ENCODE data around the gene LRCH1. TPM values are rescaled to one million over a fixed set of nuclear protein-coding genes. Genes with fewer than 3 reads are reported as not detected.

Gene LRCH1
- total and polyA plus RNA-seq, 2 of the 13 experiments (the other 11 are each of a cell fraction or from before 2014, with no cell fraction given) = 4.1 to 12.6 TPM

DNA sequence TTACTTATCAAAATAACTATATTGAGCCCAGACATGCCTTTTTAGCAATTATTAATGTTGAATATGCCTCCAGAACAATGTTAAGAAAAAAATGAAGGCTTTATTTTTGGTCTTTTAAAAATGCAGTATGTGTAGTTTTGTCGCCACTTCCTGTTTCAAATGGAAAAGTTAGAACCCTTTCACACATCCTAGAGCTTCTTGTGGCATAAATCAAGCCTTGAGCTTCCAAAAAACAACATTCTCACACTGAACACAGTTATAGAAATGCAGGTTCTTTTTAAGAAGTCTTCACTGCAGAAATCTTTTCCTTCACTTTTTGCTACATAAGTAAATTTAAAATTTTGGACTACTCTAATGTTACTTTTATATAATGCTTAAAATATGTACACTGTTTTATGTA, 135.3 kb downstream of the LRCH1 start:
- H2AFZ ChIP-seq (ENCODE audit: low read length) = no peak overlapping the region
- peak overlapping the region; percentile 28; the same call in 1 of the 2 replicates for H3K9ac ChIP-seq (ENCODE audit: insufficient read depth, low read depth, low read length)
- DNase-seq (ENCODE audit: low spot score) = no peak
- 97% methylated on average over 1 of the region's 1 CpG for WGBS (ENCODE audit: low lambda C conversion rate)
- peaks cover 1 to 8% of the 10 kb centered on the region in 2 experiments; a peak in 2 of 5 replicates for H3K36me3 ChIP-seq (replicated peaks in 1 of 2; ENCODE audit: control insufficient read depth in 1 of 2, insufficient read depth in 2 of 2, low read length in 2 of 2)
- in situ Hi-C loops (cut with HindIII; ENCODE audit: extremely low pct_ligation_motif_present, low pct_unique_long_range_greater_than_20kb) (loop anchor here (10.0 kb wide), 1 partner anchor 544 kb away; no protein-coding TSS in a partner anchor), intact Hi-C loops (cut with micrococcal nuclease; ENCODE audit: unreplicated experiment) (loop anchor here (10.0 kb wide), 1 partner anchor 134 kb away; the partner anchor contains the start of gene LRCH1)
- ChIA-PET POLR2A (interaction anchor here (1.1 kb wide), 1 partner anchor 23 kb away, joined by 3 read pairs; no protein-coding TSS in a partner anchor), CTCF (ENCODE audit: low intra/inter-chr PET ratio, low total read pairs) (no interaction called here)
- H4K20me1 ChIP-seq (ENCODE audit: insufficient read depth, low read length) = no peaks in the 10 kb centered on the region
- H3K9me3 ChIP-seq (ENCODE audit: low read length) = no peaks in the 10 kb centered on the region
- H3K27me3 ChIP-seq (ENCODE audit: control insufficient read depth in 1 of 2, insufficient read depth in 2 of 2, low read length in 2 of 2) = no peaks in the 10 kb centered on the region
- no peak for ATAC-seq
- no peaks in the 10 kb centered on the region for H3K79me2 ChIP-seq (ENCODE audit: insufficient read depth, low read length)
- BruUV-seq (replicated peaks) = TSS peak; percentile 19
- H3K4me1 ChIP-seq (ENCODE audit: insufficient read depth, low read length) = peaks cover 46% of the 10 kb centered on the region
- FAIRE-seq = no peak
- H3K4me3 ChIP-seq (replicated peaks in 1 of 3; ENCODE audit: insufficient read depth in 1 of 3, low read depth in 2 of 3, low read length in 3 of 3) = no peak overlapping the region
- no peak overlapping the region for H3K4me2 ChIP-seq (ENCODE audit: low read depth, low read length)
- TF ChIP-seq SIN3B (IDR thresholded peaks at IDR 0.05; ENCODE audit: low read length) = no peak
- peak overlapping the region; percentile 55 for H3K27ac ChIP-seq (ENCODE audit: extremely low read length, insufficient read depth, low read length)

DNA sequence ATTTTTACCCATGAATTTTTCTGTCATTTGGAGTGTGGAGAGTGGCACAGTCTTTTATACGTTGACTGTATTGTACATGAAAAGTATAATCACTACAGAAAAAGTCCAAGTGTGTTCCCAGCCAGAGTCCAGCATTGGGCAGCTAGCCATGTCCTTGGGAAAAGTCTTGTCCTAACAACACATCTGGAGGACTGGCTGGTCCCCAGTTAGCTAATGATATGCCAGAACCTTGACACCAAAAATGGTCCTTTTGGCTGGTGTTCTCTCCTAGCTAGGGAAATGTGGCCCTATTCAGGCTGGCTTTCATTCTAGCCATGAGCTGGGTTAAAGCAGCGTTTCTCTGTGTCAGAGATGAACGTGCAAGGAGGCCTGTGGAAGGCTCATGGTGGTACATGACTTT, 145.0 kb downstream of the LRCH1 start:
- no peak overlapping the region for H3K27ac ChIP-seq (ENCODE audit: extremely low read length, insufficient read depth, low read length)
- H3K9me3 ChIP-seq (ENCODE audit: low read length) = no peaks in the 10 kb centered on the region
- BruUV-seq (replicated peaks) = no TSS peak
- H3K36me3 ChIP-seq (replicated peaks in 1 of 2; ENCODE audit: control insufficient read depth in 1 of 2, insufficient read depth in 2 of 2, low read length in 2 of 2) = peaks cover 12 to 64% of the 10 kb centered on the region in 2 experiments
- no peak for FAIRE-seq
- no peaks in the 10 kb centered on the region for H3K27me3 ChIP-seq (ENCODE audit: control insufficient read depth in 1 of 2, insufficient read depth in 2 of 2, low read length in 2 of 2)
- DNase-seq (ENCODE audit: low spot score) = no peak
- no peak overlapping the region for H2AFZ ChIP-seq (ENCODE audit: low read length)
- in situ Hi-C loops (cut with HindIII; ENCODE audit: extremely low pct_ligation_motif_present, low pct_unique_long_range_greater_than_20kb) = no loop called here
- ChIA-PET POLR2A (no interaction called here), CTCF (ENCODE audit: low intra/inter-chr PET ratio, low total read pairs) (no interaction called here)
- no peak overlapping the region for H3K9ac ChIP-seq (ENCODE audit: insufficient read depth, low read depth, low read length)
- WGBS (ENCODE audit: low lambda C conversion rate) = 100% methylated on average over 3 of the region's 3 CpGs
- H4K20me1 ChIP-seq (ENCODE audit: insufficient read depth, low read length) = no peaks in the 10 kb centered on the region
- ATAC-seq = no peak
- no peaks in the 10 kb centered on the region for H3K4me1 ChIP-seq (ENCODE audit: insufficient read depth, low read length)
- H3K4me2 ChIP-seq (ENCODE audit: low read depth, low read length) = no peak overlapping the region
- no peak overlapping the region for H3K4me3 ChIP-seq (replicated peaks in 1 of 3; ENCODE audit: insufficient read depth in 1 of 3, low read depth in 2 of 3, low read length in 3 of 3)
- intact Hi-C loops (cut with micrococcal nuclease; ENCODE audit: unreplicated experiment) = no loop called here
- TF ChIP-seq, protein P1, sequence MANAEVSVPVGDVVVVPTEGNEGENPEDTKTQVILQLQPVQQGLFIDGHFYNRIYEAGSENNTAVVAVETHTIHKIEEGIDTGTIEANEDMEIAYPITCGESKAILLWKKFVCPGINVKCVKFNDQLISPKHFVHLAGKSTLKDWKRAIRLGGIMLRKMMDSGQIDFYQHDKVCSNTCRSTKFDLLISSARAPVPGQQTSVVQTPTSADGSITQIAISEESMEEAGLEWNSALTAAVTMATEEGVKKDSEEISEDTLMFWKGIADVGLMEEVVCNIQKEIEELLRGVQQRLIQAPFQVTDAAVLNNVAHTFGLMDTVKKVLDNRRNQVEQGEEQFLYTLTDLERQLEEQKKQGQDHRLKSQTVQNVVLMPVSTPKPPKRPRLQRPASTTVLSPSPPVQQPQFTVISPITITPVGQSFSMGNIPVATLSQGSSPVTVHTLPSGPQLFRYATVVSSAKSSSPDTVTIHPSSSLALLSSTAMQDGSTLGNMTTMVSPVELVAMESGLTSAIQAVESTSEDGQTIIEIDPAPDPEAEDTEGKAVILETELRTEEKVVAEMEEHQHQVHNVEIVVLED (CRISPR knock-in tag; IDR thresholded peaks at IDR 0.05; ENCODE audit: borderline replicate concordance) = no peak
- TF ChIP-seq ZNF530 (CRISPR knock-in tag; IDR thresholded peaks at IDR 0.05; ENCODE audit: low read depth) (no peak), ZNF282 (IDR thresholded peaks at IDR 0.05; ENCODE audit: partially characterized antibody) (no peak), HDAC1 (CRISPR knock-in tag; IDR thresholded peaks at IDR 0.05) (no peak), ZNF296 (CRISPR knock-in tag; conservative IDR thresholded peaks at IDR 0.05) (no peak), DMAP1 (CRISPR knock-in tag; IDR thresholded peaks at IDR 0.05) (no peak), MAFG (CRISPR knock-in tag; IDR thresholded peaks at IDR 0.05) (no peak)
- TF ChIP-seq, protein P2, sequence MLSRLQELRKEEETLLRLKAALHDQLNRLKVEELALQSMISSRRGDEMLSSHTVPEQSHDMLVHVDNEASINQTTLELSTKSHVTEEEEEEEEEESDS (CRISPR knock-in tag; IDR thresholded peaks at IDR 0.05; ENCODE audit: borderline replicate concordance) = no peak
- TF ChIP-seq, protein P3, sequence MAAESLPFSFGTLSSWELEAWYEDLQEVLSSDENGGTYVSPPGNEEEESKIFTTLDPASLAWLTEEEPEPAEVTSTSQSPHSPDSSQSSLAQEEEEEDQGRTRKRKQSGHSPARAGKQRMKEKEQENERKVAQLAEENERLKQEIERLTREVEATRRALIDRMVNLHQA (CRISPR knock-in tag; IDR thresholded peaks at IDR 0.05) = no peak
- H3K79me2 ChIP-seq (ENCODE audit: insufficient read depth, low read length) = no peaks in the 10 kb centered on the region

Data from HepG2 (cell line).